Stimulated activated naive CD8-positive, alpha-beta T cell treated with anti-CD3 and anti-CD28 coated beads, Interleukin-15, amount 100 ng/mL, for 72 hours (primary cell): Measurements from ENCODE around the gene EMC9.
A peak's percentile ranks its signal among the peaks of the same experiment; 100 is the strongest.

ENCODE experiments used
- ATAC-seq: fragments of 150-1000 bp; cut with Tn5 transposase; 2 replicates; pipeline ENCODE4 v1.10.0; 2021; ENCODE audit warnings: mild to moderate bottlenecking, moderate library complexity
- DNase-seq, 2 donors: peaks; one replicate each; pipeline ENCODE4 v3.0.0; 2021 to 2022
- H3K27ac Mint-ChIP-seq, 2 donors: one replicate each; pipeline ENCODE4 v1.8.0; 2022; ENCODE audit warnings: mild to moderate bottlenecking in 2 of 2, mixed read lengths in 2 of 2, moderate library complexity in 2 of 2
- H3K27me3 Mint-ChIP-seq: one replicate; pipeline ENCODE4 v1.8.0; 2022; ENCODE audit warnings: mixed read lengths
- H3K4me1 Mint-ChIP-seq: one replicate; pipeline ENCODE4 v1.8.0; 2022; ENCODE audit warnings: mild to moderate bottlenecking, mixed read lengths
- H3K4me3 Mint-ChIP-seq, 2 donors: one replicate each; pipeline ENCODE4 v1.8.0; 2022; ENCODE audit warnings: mild to moderate bottlenecking in 2 of 2, mixed read lengths in 2 of 2, moderate library complexity in 1 of 2
- H3K9me3 Mint-ChIP-seq, 2 donors: one replicate each; pipeline ENCODE4 v1.8.0; 2022; ENCODE audit warnings: mixed read lengths in 2 of 2

EMC9 gene

DNA sequence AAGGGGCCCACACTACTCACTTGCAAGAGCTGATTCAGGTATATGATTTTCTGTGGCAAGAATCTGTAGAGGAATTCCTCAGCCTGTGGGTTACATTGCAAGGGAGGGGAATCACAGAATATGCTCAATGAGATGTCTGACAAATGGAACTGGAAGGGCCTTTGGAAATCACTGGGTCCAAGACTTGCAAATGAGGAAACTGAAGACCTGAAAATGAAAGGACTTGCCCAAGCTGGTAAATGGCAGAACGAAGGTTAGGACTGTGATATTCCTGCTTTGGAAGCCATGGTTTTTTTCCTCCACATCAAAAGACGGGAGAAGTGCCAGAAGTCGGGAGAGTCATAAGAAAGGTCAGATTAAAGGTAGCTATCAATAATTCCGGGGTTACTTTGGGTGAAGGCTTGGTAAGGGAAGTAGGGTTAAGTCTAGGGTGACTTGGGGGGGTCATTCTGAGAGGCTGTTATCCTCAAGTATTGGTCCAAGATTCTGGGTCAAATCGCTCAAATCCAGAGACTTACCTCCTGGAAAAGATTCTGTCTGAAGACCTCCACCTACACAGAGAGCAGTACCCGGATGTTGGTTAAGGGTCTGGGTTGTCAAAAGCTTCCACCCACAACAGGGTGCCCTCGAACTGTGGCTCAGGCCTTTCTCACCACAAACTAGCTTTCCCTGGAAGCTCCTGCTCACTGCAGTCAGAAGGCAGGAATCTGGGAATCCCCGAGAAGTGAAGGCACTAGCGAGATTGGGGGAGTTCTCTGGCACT lies 4.5 kb upstream of the EMC9 start:
- Mint-ChIP-seq H3K4me3 (peak overlapping the region; percentile 93 to 96), H3K27ac (peak overlapping the region; percentile 95 to 96), H3K9me3 (no peaks in the 10 kb centered on the region), H3K27me3 (no peaks in the 10 kb centered on the region), H3K4me1 (peaks cover 80% of the 10 kb centered on the region)
- ATAC-seq = no peak
- no peak for DNase-seq

DNA sequence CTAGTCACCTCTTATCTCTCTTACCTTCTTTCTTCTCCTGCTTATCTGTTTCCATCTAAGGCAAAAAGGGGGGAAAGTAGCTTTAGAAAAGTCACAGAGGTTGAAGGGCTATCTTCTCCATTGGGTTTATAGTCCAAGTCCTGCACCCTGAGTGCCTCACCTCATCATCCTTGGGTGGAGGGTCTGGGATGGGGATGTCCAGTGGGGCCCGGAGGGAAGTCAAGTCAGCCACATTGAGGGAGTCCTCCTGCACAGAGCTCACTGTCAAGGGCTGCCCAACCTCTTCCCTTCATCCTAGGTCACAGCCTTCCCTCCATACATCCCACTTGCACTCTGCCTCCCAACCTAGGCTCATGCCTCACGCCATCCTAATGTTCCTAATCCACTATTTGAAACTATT lies 3.8 kb upstream of the EMC9 start:
- Mint-ChIP-seq H3K27me3 (no peaks in the 10 kb centered on the region), H3K4me1 (peaks cover 73% of the 10 kb centered on the region), H3K9me3 (no peaks in the 10 kb centered on the region), H3K27ac (peak overlapping the region in 1 of 2 donors; percentile 80), H3K4me3 (peak overlapping the region; percentile 93 to 96)
- no peak for ATAC-seq
- DNase-seq = no peak

DNA sequence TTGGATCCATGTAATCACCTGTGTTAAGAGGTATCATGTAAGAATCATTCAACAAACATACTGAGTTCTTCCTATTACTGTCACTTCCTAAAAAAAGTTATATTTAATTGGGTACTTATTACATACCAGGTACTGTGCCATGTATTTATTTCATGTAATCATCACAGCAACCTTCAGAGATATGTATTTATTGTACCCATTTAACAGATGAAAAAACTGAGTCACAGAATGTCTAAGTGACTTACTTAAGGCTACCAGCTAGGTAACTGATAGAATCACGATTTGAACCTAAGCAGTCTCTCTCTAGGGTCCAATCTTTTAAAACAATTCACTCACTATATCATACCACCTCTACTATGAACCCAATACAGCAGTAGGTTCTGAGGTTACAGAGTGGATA lies 3.1 kb upstream of the EMC9 start:
- Mint-ChIP-seq H3K4me3 (peak overlapping the region; percentile 93 to 96), H3K9me3 (no peaks in the 10 kb centered on the region), H3K4me1 (peaks cover 70% of the 10 kb centered on the region), H3K27ac (no peak overlapping the region), H3K27me3 (no peaks in the 10 kb centered on the region)
- no peak for DNase-seq
- no peak for ATAC-seq

DNA sequence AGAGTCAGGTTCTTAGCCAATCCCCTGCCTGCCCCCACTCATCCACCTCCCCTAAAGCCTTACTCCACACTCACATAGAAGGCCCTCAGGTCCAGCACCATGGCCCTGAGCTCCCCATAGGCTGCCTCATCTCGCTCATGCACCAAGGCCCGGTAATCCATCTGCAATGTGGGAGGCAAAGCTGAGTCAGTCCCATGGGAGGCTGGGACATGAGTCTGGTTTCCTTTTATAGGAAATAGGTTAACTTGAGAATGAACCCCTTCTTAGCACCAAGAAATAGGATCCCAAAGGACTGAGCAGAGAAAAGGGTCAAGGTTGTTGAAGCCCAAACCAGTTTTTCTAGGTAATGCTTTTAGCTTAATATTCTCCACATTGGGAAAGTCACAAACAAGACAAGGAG lies 2.1 kb upstream of the EMC9 start:
- Mint-ChIP-seq H3K9me3 (no peaks in the 10 kb centered on the region), H3K4me3 (peak overlapping the region in 1 of 2 donors; percentile 96), H3K27ac (no peak overlapping the region), H3K4me1 (peaks cover 70% of the 10 kb centered on the region), H3K27me3 (no peaks in the 10 kb centered on the region)
- no peak for DNase-seq
- no peak for ATAC-seq

DNA sequence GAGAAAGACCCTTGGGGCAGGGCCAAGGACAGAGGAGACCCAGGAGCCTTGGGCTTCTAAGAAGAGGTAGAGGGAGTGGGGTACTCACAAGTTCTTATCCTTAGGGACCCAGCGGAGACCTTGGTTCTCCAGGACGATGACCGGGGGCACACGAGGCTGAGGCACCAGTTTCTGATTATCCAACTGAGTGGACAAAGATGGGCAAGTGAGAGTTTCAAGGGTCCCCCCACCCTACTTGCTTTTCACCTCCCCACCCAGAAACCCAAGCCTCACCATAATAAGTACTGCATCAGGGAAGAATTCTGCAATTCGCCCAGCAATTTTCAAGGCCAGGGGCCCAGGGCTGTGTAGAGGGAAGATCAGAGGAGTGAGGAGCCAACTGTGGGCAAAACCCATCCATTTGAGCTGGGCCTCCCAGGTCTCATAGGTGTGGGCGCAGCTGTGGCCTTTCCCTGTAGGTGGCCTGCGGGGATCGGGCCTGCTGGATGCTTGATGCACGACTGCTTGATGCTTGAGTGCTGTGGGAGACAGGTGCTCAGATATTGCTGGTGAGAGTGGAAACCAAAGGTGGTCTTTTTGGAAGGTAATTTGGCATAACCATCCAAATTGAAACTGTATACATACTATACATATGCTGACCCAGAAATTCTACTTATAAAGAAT lies 2.0 kb downstream of the EMC9 start:
- DNase-seq (peak in 1 of 2 donors; percentile 42), ATAC-seq (no peak)
- peak overlapping the region in 1 of 2 donors; percentile 92 for H3K27ac Mint-ChIP-seq
- H3K9me3 Mint-ChIP-seq = no peaks in the 10 kb centered on the region
- H3K4me3 Mint-ChIP-seq = peak overlapping the region; percentile 75 to 96
- H3K27me3 Mint-ChIP-seq = no peaks in the 10 kb centered on the region
- H3K4me1 Mint-ChIP-seq = peaks cover 71% of the 10 kb centered on the region

DNA sequence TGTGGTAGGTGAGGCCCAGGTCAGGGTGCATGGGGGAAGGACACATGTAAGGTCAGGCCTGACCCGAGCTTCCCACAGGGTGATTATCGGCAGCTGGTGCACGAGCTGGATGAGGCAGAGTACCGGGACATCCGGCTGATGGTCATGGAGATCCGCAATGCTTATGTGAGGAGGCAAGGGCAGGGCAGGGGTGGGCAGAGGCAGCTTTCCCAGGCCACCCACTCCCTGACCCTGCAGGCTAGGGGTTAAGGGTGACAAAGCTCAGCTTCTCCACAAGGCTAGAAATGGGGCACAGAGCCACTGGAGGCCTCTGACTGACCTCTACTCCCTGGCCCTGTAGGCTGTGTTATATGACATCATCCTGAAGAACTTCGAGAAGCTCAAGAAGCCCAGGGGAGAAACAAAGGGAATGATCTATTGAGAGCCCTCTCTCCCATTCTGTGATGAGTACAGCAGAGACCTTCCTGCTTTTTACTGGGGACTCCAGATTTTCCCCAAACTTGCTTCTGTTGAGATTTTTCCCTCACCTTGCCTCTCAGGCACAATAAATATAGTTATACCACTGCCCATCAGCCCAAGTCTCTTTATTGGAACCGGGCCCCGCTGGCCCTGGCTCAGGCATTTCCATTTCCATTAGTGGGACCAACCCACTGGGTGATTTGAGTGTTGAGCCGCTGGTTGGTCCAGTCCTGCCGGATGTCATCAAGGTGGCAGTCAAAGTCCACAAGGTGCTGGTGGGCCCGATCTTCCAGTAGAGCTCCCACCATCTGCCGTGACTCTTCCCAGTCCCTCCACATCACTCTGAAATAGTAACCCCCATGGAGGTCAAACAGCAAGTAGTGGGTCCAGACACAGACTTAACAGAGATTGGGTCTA lies 2.8 kb downstream of the EMC9 start:
- DNase-seq = no peak
- Mint-ChIP-seq H3K27me3 (no peaks in the 10 kb centered on the region), H3K9me3 (no peaks in the 10 kb centered on the region), H3K4me3 (peak overlapping the region; percentile 75 to 96), H3K27ac (peak overlapping the region; percentile 27 to 92), H3K4me1 (peaks cover 63% of the 10 kb centered on the region)
- ATAC-seq = no peak

DNA sequence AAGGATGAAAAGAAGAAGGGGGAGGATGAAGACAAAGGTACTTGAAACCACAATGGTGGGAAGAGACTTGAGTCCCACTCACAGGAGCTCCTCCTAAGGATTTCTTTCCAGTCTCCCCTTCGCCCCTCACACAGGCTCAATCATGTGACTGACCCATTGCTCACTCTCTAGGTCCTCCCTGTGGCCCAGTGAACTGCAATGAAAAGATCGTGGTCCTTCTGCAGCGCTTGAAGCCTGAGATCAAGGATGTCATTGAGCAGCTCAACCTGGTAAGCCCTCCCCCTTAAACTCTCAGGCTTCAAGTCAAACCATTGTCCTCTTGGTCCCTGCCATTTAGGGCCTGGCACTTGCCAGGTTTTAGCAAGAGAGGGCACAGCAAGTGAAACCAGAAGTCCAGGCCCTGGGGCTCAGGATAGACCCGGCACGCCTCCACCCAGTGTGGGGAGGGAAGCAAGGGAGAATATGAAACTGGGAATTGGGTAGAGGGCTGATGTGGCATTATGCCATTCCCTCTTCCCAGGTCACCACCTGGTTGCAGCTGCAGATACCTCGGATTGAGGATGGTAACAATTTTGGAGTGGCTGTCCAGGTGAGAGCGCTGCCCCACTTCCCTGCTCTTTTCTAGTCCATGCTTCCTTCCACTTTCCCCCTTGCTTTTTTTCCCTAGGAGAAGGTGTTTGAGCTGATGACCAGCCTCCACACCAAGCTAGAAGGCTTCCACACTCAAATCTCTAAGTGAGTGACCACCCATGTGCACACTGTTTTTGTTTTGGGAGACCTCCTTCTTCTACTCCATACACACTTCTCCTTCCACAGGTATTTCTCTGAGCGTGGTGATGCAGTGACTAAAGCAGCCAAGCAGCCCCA lies 3.6 kb downstream of the EMC9 start:
- Mint-ChIP-seq H3K27me3 (no peaks in the 10 kb centered on the region), H3K9me3 (no peaks in the 10 kb centered on the region), H3K27ac (peak overlapping the region in 1 of 2 donors; percentile 94), H3K4me1 (peaks cover 60% of the 10 kb centered on the region), H3K4me3 (peak overlapping the region; percentile 91 to 98)
- ATAC-seq (no peak), DNase-seq (no peak)

DNA sequence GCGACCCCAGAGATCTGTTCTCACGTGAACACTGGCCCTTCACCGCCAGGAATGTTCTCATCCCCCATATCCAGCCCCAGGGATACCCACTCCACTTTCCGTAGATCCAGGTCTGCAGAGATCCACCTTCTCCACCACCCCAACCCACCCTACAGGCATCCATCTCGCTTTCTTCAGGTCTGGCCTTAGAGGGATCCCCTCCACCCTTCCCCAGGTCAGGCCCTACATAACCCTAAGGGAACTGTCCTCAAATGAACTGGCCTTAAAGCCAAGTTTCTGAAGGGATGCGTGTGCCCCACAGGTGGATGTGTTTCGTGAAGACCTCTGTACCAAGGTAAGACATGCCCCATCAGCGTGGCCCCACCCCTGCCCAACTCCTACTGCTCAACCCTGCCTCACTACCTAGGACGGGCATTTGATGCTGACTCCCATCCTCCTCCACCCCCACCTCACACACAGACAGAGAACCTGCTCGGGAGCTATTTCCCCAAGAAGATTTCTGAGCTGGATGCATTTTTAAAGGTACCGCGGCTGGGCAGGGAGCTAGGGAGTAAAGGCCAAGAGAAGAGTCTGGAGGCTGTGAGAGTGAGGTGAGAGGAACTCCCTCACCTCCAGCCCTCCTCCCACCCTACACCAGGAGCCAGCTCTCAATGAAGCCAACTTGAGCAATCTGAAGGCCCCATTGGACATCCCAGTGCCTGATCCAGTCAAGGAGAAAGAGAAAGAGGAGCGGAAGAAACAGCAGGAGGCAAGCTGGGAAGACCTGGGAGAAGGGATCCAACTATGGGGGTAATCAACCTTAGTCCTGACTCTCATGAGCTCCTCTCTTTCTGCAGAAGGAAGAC lies 4.5 kb downstream of the EMC9 start:
- ATAC-seq (no peak), DNase-seq (no peak)
- Mint-ChIP-seq H3K27me3 (no peaks in the 10 kb centered on the region), H3K4me3 (peak overlapping the region; percentile 91 to 98), H3K4me1 (peaks cover 60% of the 10 kb centered on the region), H3K27ac (peak overlapping the region; percentile 91 to 94), H3K9me3 (no peaks in the 10 kb centered on the region)

DNA sequence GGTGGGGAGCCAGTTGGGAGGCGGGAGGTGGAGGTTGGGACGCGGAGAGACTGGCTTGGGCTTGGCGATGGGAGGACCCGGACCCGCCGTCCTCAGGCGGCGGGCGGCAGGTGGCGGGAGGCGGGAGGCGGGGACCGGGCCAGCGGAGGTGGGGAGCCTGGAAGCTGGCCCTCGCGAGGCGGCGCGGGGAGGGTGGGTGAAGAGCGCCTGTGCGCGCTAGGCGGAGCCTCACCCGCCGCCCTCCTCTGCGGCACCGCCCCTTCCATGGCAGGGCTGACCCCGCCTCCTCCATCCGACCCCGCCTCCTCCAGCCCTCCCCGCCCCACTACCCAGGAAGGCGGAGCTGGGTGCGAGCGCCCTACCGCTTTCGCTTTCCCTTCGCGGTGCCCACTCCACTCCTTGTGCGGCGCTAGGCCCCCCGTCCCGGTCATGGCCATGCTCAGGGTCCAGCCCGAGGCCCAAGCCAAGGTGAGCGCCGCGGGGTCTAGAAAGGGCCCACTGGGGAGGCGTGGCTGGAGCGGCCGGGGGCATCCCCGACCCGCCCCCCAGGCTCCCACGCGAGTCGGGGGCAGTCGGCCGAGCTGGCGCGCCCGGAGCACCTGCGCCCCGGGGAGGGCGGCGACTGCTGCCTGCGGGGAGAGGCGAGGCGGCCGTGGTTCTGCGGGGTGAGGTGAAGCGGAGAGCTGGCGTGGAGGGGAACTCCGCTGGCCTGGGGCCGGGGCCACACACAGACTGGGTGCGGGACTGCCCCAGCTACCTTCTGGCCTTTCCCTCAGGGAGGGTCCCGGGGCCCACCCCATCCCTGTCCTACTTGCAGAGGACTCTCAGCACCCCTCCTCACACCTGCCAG lies 5.3 kb downstream of the EMC9 start, which contains the start of gene PSME1:
Gene PSME1 (plus strand): TSS at position 361 of the 850 bp plus-strand sequence. CDS start 69 bp downstream, at position 430.
- Mint-ChIP-seq H3K27ac (peak within 1 kb of the TSS; percentile 92 to 94), H3K27me3 (no peaks in the 10 kb centered on the region)
- ATAC-seq = peak; percentile 92

DNA sequence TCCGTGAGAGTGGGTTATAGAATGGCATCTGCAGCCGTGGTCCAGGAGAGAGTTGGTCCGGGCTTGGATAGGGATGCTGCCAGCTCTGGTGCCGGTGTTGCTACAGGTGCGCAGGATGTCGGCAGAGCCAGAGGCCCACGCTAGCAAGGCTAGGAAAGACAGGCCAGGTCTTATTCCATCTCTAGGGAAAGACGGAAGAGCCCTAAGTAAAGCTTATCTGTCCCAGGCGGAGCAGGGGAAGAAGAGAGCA lies 5.9 kb downstream of the EMC9 start:
- H3K9me3 Mint-ChIP-seq = no peaks in the 10 kb centered on the region
- H3K27me3 Mint-ChIP-seq = no peaks in the 10 kb centered on the region
- H3K4me3 Mint-ChIP-seq = peak overlapping the region; percentile 91 to 98
- H3K27ac Mint-ChIP-seq = peak overlapping the region; percentile 79 to 92
- DNase-seq (no peak), ATAC-seq (peak; percentile 3)
- peaks cover 68% of the 10 kb centered on the region for H3K4me1 Mint-ChIP-seq

More for the DNA sequence above, 5.3 kb downstream of the EMC9 start, which contains the start of gene PSME1:
- DNase-seq = peak; percentile 94
- H3K4me3 Mint-ChIP-seq = peak within 1 kb of the TSS; percentile 91 to 98
- no peaks in the 10 kb centered on the region for H3K9me3 Mint-ChIP-seq
- peaks cover 63% of the 10 kb centered on the region for H3K4me1 Mint-ChIP-seq

DNA sequence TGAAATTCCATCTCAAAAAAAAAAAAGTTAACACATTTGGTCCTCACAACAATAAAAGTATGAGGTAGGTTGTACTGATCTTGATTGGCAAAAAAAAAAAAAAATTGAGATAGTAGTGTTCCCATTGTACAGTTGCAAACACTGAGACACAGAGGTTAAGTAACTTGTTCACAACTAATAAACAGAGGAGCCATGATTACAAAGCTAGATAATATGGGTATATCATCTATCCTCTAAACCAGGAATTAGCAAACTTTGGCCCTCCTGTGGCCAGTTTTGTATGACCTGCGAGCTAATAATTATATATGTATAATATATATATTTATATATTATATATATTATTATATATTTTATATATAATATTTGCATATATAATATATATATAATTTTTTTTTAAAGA lies 7.7 kb downstream of the EMC9 start:
- Mint-ChIP-seq H3K27me3 (no peaks in the 10 kb centered on the region), H3K9me3 (no peaks in the 10 kb centered on the region), H3K27ac (no peak overlapping the region), H3K4me1 (peaks cover 56% of the 10 kb centered on the region), H3K4me3 (no peak overlapping the region)
- DNase-seq = no peak
- ATAC-seq = no peak

DNA sequence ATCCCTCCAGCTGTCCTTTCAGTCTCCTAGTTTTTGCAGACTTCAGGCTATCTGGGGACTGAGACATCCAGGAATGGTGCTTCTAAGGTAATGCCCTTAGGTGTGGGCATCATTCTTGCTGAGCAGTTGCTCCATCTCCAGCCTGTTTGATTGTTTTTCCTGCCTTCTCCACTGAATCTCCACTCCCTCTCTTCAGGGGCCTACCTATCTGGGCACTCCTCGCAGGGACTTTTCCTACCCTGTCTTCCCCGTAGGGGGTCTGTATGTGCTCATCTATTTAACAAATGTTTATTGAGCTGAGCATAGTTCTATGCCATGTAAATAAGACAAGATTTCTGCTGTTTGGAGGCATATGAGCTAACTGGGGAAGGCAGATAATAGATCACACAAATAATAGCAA lies 8.4 kb downstream of the EMC9 start:
- DNase-seq (no peak), ATAC-seq (no peak)
- H3K4me1 Mint-ChIP-seq = peaks cover 50% of the 10 kb centered on the region
- H3K27me3 Mint-ChIP-seq = no peaks in the 10 kb centered on the region
- H3K27ac Mint-ChIP-seq = peak overlapping the region; percentile 90 to 95
- H3K9me3 Mint-ChIP-seq = no peaks in the 10 kb centered on the region
- peak overlapping the region; percentile 52 to 73 for H3K4me3 Mint-ChIP-seq

DNA sequence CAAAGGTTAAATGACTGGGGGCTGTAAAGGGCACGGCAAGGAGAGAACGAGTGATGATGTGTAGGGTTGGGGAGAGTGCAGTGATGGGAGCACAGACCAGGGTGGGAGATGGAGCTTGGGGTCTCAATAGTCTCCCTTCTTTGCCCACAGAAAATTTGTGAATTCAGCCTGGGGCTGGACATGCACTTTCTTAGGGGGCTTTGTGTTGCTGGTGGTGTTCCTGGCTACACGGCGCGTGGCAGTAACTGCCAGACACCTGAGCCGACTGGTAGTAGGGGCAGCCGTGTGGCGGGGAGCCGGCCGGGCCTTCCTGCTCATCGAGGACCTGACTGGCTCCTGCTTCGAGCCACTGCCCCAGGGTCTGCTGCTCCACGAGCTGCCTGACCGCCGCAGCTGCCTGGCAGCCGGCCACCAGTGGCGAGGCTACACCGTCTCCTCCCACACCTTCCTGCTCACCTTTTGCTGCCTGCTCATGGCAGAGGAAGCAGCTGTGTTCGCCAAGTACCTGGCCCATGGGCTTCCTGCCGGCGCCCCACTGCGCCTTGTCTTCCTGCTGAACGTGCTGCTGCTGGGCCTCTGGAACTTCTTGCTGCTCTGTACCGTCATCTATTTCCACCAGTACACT lies 9.2 kb downstream of the EMC9 start:
- Mint-ChIP-seq H3K27ac (peak overlapping the region; percentile 90 to 95), H3K4me3 (peak overlapping the region; percentile 52 to 73), H3K9me3 (no peaks in the 10 kb centered on the region), H3K4me1 (peaks cover 46% of the 10 kb centered on the region), H3K27me3 (no peaks in the 10 kb centered on the region)
- peak; percentile 32 to 40 for DNase-seq
- no peak for ATAC-seq
